SK-N-SH treated with all-trans-retinoic acid at 6 μM for 48 hours (cell line): ENCODE measurements around the gene REXO2.

Experiments used
- ATAC-seq: fragments of 200-7000 bp; cut with Tn5 transposase; 3 replicates; pipeline ENCODE4 v1.9.1; 2020; ENCODE audit warnings: mild to moderate bottlenecking, moderate library complexity
- ARNTL ChIP-seq: fragments of 450-650 bp; formaldehyde crosslinking; IDR thresholded peaks from 2 replicates; pipeline ENCODE4 v1.5.0; 2020; ENCODE audit warnings: low read depth, mild to moderate bottlenecking, moderate library complexity, borderline replicate concordance
- CSDC2 ChIP-seq: fragments of 250-450 bp; sonication (Bioruptor Pico); IDR thresholded peaks from 2 replicates; pipeline ENCODE4 v1.5.0; 2020; ENCODE audit warnings: mild to moderate bottlenecking, moderate library complexity
- GLIS3 ChIP-seq: fragments of 250-450 bp; sonication (Bioruptor Pico); IDR thresholded peaks from 2 replicates; pipeline ENCODE4 v1.5.0; 2020; ENCODE audit warnings: mild to moderate bottlenecking, moderate library complexity
- ISL1 ChIP-seq: fragments of 250-450 bp; sonication (Bioruptor Pico); IDR thresholded peaks from 2 replicates; pipeline ENCODE4 v2.1.2; 2022; ENCODE audit warnings: mild to moderate bottlenecking, moderate library complexity
- OSR1 ChIP-seq: fragments of 250-450 bp; sonication (Bioruptor Pico); IDR thresholded peaks from 2 replicates; pipeline ENCODE4 v1.8.0; 2022; ENCODE audit warnings: moderate library complexity, mild to moderate bottlenecking, inconsistent platforms
- PPARA ChIP-seq: fragments of 250-450 bp; sonication (Bioruptor Pico); IDR thresholded peaks from 2 replicates; pipeline ENCODE4 v1.5.0; 2020; ENCODE audit warnings: mild to moderate bottlenecking, borderline replicate concordance
- RARB ChIP-seq: fragments of 250-450 bp; sonication (Bioruptor Pico); IDR thresholded peaks from 2 replicates; pipeline ENCODE4 v1.8.0; 2021; ENCODE audit warnings: mild to moderate bottlenecking, moderate library complexity
- SNAI2 ChIP-seq: fragments of 250-450 bp; sonication (Bioruptor Pico); IDR thresholded peaks from 2 replicates; pipeline ENCODE4 v1.5.0; 2020; ENCODE audit warnings: mild to moderate bottlenecking, moderate library complexity
- TOX ChIP-seq: fragments of 250-450 bp; sonication (Bioruptor Pico); IDR thresholded peaks from 2 replicates; pipeline ENCODE4 v1.8.0; 2021; ENCODE audit warnings: mild to moderate bottlenecking, moderate library complexity, borderline replicate concordance
- ZC3H10 ChIP-seq: fragments of 250-450 bp; sonication (Bioruptor Pico); IDR thresholded peaks from 2 replicates; pipeline ENCODE4 v1.5.1; 2021; ENCODE audit warnings: mild to moderate bottlenecking, moderate library complexity
- ZFP3 ChIP-seq: fragments of 250-450 bp; sonication (Bioruptor Pico); IDR thresholded peaks from 2 replicates; pipeline ENCODE4 v1.5.0; 2020; ENCODE audit warnings: mild to moderate bottlenecking, moderate library complexity
- ZFP30 ChIP-seq: fragments of 450-650 bp; formaldehyde crosslinking; IDR thresholded peaks from 2 replicates; pipeline ENCODE4 v1.5.0; 2022; ENCODE audit warnings: mild to moderate bottlenecking, moderate library complexity
- ZNF565 ChIP-seq: fragments of 450-650 bp; formaldehyde crosslinking; conservative IDR thresholded peaks from 2 replicates; pipeline ENCODE4 v1.5.0; 2020; ENCODE audit warnings: low read depth, mild to moderate bottlenecking, moderate library complexity
- ZNF70 ChIP-seq: fragments of 450-650 bp; formaldehyde crosslinking; IDR thresholded peaks from 2 replicates; pipeline ENCODE4 v1.5.0; 2020; ENCODE audit warnings: mild to moderate bottlenecking, moderate library complexity
- ZNF8 ChIP-seq: fragments of 450-650 bp; formaldehyde crosslinking; IDR thresholded peaks from 2 replicates; pipeline ENCODE4 v1.5.0; 2020; ENCODE audit warnings: mild to moderate bottlenecking, moderate library complexity
- TF ChIP-seq, protein P1 (sequence below): fragments of 250-450 bp; sonication (Bioruptor Pico); IDR thresholded peaks from 2 replicates; pipeline ENCODE4 v1.8.0; 2020; ENCODE audit warnings: mild to moderate bottlenecking, moderate library complexity, borderline replicate concordance
- TF ChIP-seq, protein P2 (sequence below): fragments of 250-450 bp; sonication (Bioruptor Pico); IDR thresholded peaks from 2 replicates; pipeline ENCODE4 v1.5.0; 2020; ENCODE audit warnings: mild to moderate bottlenecking, moderate library complexity
- TF ChIP-seq, protein P3 (sequence below): fragments of 250-450 bp; sonication (Bioruptor Pico); IDR thresholded peaks from 2 replicates; pipeline ENCODE4 v1.8.0; 2021; ENCODE audit warnings: low read depth, mild to moderate bottlenecking, moderate library complexity, borderline replicate concordance
- TF ChIP-seq, protein P4 (sequence below): fragments of 250-450 bp; sonication (Bioruptor Pico); IDR thresholded peaks from 2 replicates; pipeline ENCODE4 v1.5.1; 2020; ENCODE audit warnings: low read depth, mild to moderate bottlenecking, moderate library complexity
- TF ChIP-seq, protein P5 (sequence below): fragments of 250-450 bp; sonication (Bioruptor Pico); IDR thresholded peaks from 2 replicates; pipeline ENCODE4 v1.5.1; 2021; ENCODE audit warnings: mild to moderate bottlenecking, moderate library complexity

Gene REXO2

DNA sequence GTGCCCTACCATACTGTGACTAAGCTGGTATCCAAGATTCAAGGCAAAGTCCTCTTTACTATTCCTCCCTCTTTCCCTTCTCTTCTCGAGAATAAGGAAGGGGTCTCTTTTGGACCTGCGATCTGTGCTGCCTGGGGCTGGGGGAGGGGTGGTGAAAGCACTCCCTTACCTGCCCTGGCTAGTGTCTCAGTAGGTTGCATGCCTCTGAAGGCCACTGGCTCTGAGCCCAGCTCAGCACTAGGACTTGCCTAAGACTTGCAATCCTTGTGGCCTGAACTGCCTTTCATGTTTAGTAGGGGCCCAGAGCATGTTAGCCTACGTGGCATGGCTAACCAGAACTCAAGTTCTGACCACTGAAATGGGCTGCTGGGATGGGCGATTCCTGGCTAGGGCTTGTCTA, 13.0 kb upstream of the REXO2 start:
- no peak for ATAC-seq
- TF ChIP-seq, protein P1, sequence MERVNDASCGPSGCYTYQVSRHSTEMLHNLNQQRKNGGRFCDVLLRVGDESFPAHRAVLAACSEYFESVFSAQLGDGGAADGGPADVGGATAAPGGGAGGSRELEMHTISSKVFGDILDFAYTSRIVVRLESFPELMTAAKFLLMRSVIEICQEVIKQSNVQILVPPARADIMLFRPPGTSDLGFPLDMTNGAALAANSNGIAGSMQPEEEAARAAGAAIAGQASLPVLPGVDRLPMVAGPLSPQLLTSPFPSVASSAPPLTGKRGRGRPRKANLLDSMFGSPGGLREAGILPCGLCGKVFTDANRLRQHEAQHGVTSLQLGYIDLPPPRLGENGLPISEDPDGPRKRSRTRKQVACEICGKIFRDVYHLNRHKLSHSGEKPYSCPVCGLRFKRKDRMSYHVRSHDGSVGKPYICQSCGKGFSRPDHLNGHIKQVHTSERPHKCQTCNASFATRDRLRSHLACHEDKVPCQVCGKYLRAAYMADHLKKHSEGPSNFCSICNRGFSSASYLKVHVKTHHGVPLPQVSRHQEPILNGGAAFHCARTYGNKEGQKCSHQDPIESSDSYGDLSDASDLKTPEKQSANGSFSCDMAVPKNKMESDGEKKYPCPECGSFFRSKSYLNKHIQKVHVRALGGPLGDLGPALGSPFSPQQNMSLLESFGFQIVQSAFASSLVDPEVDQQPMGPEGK (CRISPR knock-in tag), result no peak
- TF ChIP-seq ZC3H10 (CRISPR knock-in tag) (no peak), ISL1 (CRISPR knock-in tag) (no peak), OSR1 (CRISPR knock-in tag) (no peak), SNAI2 (CRISPR knock-in tag) (no peak), ZFP3 (no peak)

DNA sequence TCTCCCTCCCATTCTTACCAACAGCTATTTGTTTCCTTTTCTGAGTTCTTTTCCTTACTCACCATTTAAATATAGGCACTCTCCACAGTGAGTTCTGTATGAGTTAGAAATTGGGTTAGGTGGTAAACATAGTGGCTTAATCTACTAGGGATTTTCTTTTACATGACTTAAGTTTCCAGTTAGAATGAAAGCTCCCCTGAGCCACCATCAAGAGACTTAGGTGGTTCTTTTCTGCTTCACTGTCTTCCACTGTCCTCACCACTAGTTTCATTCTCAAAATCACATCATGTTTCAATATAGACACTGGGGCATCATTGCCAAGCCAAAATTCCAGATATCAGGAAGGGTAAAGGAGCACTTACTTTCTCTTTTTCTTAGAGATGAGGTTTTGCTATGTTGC, 9.0 kb upstream of the REXO2 start:
- TF ChIP-seq SNAI2 (CRISPR knock-in tag) (no peak), CSDC2 (CRISPR knock-in tag) (no peak), ZFP30 (no peak), PPARA (CRISPR knock-in tag) (no peak), RARB (CRISPR knock-in tag) (no peak), ARNTL (CRISPR knock-in tag) (no peak), GLIS3 (no peak), TOX (CRISPR knock-in tag) (no peak), ZFP3 (no peak), ZNF8 (CRISPR knock-in tag) (no peak)
- TF ChIP-seq, protein P2, sequence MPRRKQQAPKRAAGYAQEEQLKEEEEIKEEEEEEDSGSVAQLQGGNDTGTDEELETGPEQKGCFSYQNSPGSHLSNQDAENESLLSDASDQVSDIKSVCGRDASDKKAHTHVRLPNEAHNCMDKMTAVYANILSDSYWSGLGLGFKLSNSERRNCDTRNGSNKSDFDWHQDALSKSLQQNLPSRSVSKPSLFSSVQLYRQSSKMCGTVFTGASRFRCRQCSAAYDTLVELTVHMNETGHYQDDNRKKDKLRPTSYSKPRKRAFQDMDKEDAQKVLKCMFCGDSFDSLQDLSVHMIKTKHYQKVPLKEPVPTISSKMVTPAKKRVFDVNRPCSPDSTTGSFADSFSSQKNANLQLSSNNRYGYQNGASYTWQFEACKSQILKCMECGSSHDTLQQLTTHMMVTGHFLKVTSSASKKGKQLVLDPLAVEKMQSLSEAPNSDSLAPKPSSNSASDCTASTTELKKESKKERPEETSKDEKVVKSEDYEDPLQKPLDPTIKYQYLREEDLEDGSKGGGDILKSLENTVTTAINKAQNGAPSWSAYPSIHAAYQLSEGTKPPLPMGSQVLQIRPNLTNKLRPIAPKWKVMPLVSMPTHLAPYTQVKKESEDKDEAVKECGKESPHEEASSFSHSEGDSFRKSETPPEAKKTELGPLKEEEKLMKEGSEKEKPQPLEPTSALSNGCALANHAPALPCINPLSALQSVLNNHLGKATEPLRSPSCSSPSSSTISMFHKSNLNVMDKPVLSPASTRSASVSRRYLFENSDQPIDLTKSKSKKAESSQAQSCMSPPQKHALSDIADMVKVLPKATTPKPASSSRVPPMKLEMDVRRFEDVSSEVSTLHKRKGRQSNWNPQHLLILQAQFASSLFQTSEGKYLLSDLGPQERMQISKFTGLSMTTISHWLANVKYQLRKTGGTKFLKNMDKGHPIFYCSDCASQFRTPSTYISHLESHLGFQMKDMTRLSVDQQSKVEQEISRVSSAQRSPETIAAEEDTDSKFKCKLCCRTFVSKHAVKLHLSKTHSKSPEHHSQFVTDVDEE (CRISPR knock-in tag), result no peak
- TF ChIP-seq, protein P3, sequence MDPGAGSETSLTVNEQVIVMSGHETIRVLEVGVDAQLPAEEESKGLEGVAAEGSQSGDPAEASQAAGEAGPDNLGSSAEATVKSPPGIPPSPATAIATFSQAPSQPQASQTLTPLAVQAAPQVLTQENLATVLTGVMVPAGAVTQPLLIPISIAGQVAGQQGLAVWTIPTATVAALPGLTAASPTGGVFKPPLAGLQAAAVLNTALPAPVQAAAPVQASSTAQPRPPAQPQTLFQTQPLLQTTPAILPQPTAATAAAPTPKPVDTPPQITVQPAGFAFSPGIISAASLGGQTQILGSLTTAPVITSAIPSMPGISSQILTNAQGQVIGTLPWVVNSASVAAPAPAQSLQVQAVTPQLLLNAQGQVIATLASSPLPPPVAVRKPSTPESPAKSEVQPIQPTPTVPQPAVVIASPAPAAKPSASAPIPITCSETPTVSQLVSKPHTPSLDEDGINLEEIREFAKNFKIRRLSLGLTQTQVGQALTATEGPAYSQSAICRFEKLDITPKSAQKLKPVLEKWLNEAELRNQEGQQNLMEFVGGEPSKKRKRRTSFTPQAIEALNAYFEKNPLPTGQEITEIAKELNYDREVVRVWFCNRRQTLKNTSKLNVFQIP (CRISPR knock-in tag), result no peak
- TF ChIP-seq, protein P4, sequence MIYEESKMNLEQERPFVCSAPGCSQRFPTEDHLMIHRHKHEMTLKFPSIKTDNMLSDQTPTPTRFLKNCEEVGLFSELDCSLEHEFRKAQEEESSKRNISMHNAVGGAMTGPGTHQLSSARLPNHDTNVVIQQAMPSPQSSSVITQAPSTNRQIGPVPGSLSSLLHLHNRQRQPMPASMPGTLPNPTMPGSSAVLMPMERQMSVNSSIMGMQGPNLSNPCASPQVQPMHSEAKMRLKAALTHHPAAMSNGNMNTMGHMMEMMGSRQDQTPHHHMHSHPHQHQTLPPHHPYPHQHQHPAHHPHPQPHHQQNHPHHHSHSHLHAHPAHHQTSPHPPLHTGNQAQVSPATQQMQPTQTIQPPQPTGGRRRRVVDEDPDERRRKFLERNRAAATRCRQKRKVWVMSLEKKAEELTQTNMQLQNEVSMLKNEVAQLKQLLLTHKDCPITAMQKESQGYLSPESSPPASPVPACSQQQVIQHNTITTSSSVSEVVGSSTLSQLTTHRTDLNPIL, result no peak
- TF ChIP-seq, protein P5, sequence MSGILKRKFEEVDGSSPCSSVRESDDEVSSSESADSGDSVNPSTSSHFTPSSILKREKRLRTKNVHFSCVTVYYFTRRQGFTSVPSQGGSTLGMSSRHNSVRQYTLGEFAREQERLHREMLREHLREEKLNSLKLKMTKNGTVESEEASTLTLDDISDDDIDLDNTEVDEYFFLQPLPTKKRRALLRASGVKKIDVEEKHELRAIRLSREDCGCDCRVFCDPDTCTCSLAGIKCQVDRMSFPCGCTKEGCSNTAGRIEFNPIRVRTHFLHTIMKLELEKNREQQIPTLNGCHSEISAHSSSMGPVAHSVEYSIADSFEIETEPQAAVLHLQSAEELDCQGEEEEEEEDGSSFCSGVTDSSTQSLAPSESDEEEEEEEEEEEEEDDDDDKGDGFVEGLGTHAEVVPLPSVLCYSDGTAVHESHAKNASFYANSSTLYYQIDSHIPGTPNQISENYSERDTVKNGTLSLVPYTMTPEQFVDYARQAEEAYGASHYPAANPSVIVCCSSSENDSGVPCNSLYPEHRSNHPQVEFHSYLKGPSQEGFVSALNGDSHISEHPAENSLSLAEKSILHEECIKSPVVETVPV (CRISPR knock-in tag), result no peak
- TF ChIP-seq, protein P1 (CRISPR knock-in tag), result no peak
- no peak for ATAC-seq

DNA sequence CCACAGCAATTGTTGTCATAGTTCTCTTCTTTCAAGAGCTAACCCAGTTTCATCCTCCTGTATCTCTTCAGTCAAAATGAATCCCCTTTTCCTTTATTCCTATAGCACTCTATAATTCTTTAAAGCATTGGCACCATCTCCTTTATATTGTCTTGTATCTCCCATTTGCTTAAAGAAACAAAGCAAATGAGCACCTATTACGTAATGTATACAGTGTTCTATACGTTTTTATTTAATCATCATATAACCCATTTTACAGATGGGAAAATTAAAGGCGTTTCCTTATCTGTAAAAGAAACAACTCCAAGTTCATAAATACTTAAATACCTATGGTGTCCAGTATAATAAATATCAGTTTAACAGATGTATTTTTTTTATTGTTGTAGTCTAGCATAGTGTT, 6.4 kb upstream of the REXO2 start:
- no peak for ATAC-seq
- no peak for TF ChIP-seq ZC3H10 (CRISPR knock-in tag)
- no peak for TF ChIP-seq ISL1 (CRISPR knock-in tag)
- TF ChIP-seq, protein P2 (CRISPR knock-in tag), result no peak
- TF ChIP-seq ZNF70 (CRISPR knock-in tag), result no peak
- no peak for TF ChIP-seq ARNTL (CRISPR knock-in tag)
- TF ChIP-seq, protein P4, result no peak
- TF ChIP-seq ZNF565 (CRISPR knock-in tag), result no peak
- TF ChIP-seq GLIS3, result no peak
- TF ChIP-seq ZFP3, result no peak
- no peak for TF ChIP-seq ZNF8 (CRISPR knock-in tag)
- TF ChIP-seq, protein P1 (CRISPR knock-in tag), result no peak
